Measurements from ENCODE around the gene CD200. TPM values are rescaled to one million over a fixed set of nuclear protein-coding genes. Genes with fewer than 3 reads are reported as not detected.
"Not testable (repeated sequence)": the region's sequence is repeated elsewhere in the genome, so short reads cannot be mapped to it uniquely, and the experiment has no call there.

Gene CD200
- total RNA-seq, 4 donors from 2014 or later, result 4.6 to 59.1 (median 31.4) TPM

GRCh38 chr3:112401617-112402016 lies 68.7 kb downstream of the CD200 start:
- DNase-seq (ENCODE audit: low spot score) (no peak), ATAC-seq (ENCODE audit: low FRiP score) (no peak)
- no peak for TF ChIP-seq CTCF (IDR thresholded peaks at IDR 0.05)

GRCh38 chr3:112403103-112403502 lies 70.1 kb downstream of the CD200 start:
- no peak for DNase-seq (ENCODE audit: low spot score)
- TF ChIP-seq CTCF (IDR thresholded peaks at IDR 0.05), result no peak
- ATAC-seq (ENCODE audit: low FRiP score), result no peak

- not testable (repeated sequence) for ATAC-seq (ENCODE audit: low FRiP score); DNase-seq (ENCODE audit: low spot score)
These were observed 72.1 kb downstream of the CD200 start for GRCh38 chr3:112404924-112405549.

- DNase-seq (ENCODE audit: low spot score), result no peak
- no peak for ATAC-seq (ENCODE audit: low FRiP score)
- TF ChIP-seq CTCF (IDR thresholded peaks at IDR 0.05), result no peak
These were observed 72.9 kb downstream of the CD200 start for GRCh38 chr3:112405845-112406244.

GRCh38 chr3:112407214-112407887 lies 74.4 kb downstream of the CD200 start:
- TF ChIP-seq CTCF (IDR thresholded peaks at IDR 0.05), result no peak
- ATAC-seq (ENCODE audit: low FRiP score) (no peak), DNase-seq (ENCODE audit: low spot score) (no peak)

- ATAC-seq (ENCODE audit: low FRiP score) (no peak), DNase-seq (ENCODE audit: low spot score) (no peak)
- no peak for TF ChIP-seq CTCF (IDR thresholded peaks at IDR 0.05)
These were observed 75.1 kb downstream of the CD200 start for GRCh38 chr3:112407888-112408702.

- ATAC-seq (ENCODE audit: low FRiP score) (no peak), DNase-seq (ENCODE audit: low spot score) (no peak)
- TF ChIP-seq CTCF (IDR thresholded peaks at IDR 0.05), result no peak
These were observed 76.1 kb downstream of the CD200 start for GRCh38 chr3:112409041-112409440.
